Fibroblast of the aortic adventitia (primary cell): ENCODE results near the gene ASPHD1. TPM values are rescaled to one million over a fixed set of nuclear protein-coding genes. Genes with fewer than 3 reads are reported as not detected.
"Not testable (repeated sequence)": the region's sequence is repeated elsewhere in the genome, so short reads cannot be mapped to it uniquely, and the experiment has no call there.

Experiments
- DNase-seq: peaks from one replicate; pipeline ENCODE4 v3.0.0-alpha.2; 2010; ENCODE audit warnings: low read depth
- H3K4me3 ChIP-seq: 2 replicates; pipeline ENCODE4 v1.5.1; 2011; ENCODE audit warnings: low read depth, mild to moderate bottlenecking, control low read depth, low read length, moderate library complexity
- total RNA-seq: library from RNA; depleted of rRNA; stranded (reverse); fragments of >200 nt; gene quantifications from 2 replicates; pipeline ENCODE4 v1.2.3, GENCODE V29; 2012; ENCODE audit warnings: low replicate concordance
- TF ChIP-seq, protein P1 (sequence below): IDR thresholded peaks from 2 replicates; pipeline ENCODE4 v1.5.1; 2011; ENCODE audit warnings: mild to moderate bottlenecking, low read length, control low read depth, inconsistent platforms; ENCODE audit not compliant: insufficient read depth

The ASPHD1 gene
- total RNA-seq, 1 donor = 1.5 TPM

DNA sequence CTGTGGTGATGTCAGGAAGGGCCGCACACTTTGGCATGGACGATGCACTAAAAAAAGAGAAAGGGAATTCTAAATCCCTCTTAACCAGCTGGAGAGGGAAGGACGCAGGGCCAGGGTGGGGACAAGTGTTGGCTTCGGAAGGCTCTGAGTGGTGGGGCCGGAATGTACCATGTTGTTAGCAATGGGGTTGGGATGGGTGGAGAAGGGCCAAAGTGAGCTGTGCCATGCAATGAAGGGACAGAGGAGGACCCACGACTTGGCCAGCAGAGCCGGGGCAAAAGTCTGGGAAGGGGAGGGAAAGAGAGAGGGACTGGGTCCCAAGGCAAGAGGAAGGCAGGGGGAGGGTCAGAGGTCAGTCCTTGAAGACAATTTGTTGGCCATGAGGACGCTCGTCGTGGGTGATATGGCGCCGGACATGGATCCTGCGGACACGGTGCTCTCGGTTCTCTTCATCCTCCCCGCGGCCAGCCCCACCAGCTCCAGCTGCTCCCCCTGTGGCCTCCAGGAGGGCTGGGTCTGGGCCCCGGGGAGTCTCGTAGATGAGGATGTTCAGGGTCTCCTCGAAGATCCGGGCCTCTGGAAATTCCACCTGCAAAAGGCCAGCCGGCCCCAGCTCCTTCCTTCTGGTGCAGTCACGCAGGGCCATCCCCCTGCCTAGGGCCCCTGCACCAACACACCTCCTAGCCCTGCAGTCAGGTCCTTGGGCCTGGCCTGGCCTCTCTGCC lies 6.4 kb downstream of the ASPHD1 start:
- H3K4me3 ChIP-seq = no peak overlapping the region
- TF ChIP-seq, protein P1, sequence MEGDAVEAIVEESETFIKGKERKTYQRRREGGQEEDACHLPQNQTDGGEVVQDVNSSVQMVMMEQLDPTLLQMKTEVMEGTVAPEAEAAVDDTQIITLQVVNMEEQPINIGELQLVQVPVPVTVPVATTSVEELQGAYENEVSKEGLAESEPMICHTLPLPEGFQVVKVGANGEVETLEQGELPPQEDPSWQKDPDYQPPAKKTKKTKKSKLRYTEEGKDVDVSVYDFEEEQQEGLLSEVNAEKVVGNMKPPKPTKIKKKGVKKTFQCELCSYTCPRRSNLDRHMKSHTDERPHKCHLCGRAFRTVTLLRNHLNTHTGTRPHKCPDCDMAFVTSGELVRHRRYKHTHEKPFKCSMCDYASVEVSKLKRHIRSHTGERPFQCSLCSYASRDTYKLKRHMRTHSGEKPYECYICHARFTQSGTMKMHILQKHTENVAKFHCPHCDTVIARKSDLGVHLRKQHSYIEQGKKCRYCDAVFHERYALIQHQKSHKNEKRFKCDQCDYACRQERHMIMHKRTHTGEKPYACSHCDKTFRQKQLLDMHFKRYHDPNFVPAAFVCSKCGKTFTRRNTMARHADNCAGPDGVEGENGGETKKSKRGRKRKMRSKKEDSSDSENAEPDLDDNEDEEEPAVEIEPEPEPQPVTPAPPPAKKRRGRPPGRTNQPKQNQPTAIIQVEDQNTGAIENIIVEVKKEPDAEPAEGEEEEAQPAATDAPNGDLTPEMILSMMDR = no peak

DNA sequence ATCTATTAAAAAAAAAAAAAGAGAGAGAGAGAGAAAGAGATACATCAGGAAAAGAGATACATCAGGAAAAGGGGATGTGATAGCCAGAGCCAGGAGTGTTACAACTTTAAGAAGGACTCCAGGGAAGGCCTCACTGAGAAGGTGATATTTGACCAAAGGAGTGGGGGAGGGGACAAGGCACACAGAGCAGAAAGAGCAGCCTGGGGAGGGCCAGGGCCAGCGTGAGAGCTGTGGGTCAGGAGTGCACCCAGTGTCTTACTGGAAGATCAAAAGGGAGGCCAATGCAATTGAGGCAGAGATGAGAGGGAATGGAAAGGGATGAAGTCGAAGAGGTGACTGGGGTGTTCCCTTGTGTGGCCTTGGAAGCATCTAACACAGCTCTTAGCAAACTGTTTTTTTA lies 7.7 kb downstream of the ASPHD1 start:
- no peak for DNase-seq

More for the DNA sequence above, 6.4 kb downstream of the ASPHD1 start:
- no peak for DNase-seq

DNA sequence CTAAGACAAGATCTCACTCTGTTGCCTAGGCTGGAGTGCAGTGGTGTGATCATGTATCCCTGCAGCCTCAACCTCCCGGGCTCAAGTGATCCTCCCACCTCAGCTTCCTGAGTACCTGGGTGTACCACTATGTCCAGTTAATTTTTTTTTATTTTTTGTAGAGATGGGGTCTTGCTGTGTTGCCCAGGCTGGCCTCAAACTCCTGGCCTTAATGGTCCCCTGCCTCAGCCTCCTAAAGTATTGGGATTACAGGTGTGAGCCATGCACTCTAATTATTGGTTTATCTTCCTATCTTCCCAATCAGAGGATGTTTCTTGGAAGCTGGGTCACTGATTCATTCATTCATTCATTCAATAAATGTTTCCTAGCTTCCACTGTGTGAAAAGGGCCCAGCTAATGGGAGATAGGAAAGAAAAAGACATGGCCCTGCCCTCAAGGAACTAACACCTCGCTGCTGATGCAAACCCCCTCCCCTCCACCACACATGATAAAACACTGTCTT lies 8.5 kb downstream of the ASPHD1 start:
- H3K4me3 ChIP-seq = no peak overlapping the region
- TF ChIP-seq, protein P1 = no peak
- no peak for DNase-seq

More for the DNA sequence above, 7.7 kb downstream of the ASPHD1 start:
- TF ChIP-seq, protein P1 = no peak
- no peak overlapping the region for H3K4me3 ChIP-seq

DNA sequence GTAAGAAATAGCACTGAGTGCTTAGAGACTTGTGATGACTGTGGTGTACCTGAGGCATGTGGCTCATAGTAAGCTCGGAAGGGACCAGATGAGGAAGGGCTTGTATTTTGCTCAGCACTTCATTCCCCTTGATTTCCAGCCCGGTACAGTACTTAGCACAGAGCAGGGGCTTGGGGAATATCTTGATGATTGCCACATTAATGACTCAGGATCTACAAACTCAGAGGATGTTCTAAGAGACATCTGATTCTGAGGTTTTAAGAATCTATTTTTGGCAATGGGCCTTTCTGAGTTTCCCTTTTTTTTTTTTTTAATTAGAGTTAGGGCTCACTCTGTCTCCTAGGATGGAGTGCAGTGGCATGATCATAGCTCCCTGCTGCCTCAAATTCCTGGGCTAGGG lies 9.1 kb downstream of the ASPHD1 start:
- H3K4me3 ChIP-seq = no peak overlapping the region
- TF ChIP-seq, protein P1 = no peak
- DNase-seq = no peak

DNA sequence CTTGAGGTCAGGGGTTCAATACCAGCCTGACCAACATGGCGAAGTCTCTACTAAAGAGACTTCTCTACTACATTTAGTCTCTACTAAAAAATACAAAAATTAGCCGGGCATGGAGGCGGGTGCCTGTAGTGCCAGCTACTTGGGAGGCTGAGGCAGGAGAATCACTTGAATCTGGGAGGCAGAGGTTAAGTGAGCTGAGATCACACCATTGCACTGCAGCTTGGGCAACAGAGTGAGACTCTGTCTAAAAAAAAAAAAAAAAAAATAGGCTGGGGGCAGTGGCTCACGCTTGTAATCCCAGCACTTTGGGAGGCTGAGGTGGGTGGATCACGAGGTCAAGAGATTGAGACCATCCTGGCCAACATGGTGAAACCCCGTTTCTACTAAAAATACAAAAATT lies 9.6 kb downstream of the ASPHD1 start:
- not testable (repeated sequence) for DNase-seq, H3K4me3 ChIP-seq

DNA sequence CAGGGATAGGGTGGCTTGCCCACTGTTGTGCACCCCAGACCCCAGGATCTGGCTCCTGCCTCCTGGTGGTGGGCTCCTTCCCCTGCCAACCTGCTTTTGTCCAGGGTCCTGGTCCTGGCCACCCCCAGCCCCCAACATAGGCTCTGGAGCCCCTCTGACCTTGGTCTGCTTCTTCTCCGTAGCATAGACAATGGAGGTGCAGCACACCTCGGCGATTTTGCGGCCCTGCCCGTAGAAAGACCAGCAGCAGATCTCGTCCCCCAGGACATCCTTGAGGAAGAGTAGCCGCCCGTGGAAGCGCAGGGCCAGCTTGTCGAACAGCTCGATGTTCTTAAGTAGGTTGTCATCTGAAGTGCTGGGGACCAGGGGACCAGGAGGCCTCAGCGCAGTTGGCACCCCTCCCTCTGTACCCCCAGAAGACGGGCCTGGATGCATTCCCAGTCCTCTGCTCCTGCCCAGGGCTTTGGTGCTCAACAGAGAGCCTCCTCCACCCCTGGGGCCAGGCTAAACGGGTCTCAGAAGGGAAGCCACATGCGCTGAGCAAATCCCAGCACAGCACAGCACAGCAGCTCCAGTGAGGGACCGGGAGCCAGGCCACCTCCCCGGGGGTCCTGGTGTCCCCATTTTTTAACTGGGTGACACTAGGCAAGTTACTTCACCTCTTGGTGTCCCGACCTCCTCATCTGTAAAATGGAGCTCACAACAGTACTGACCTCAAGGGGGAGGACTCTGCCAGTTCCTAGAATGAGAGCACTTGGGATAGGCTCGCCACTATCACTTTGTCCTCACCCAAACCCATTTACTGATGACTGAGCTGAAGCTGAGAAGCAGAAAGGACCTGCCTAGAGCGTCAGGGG lies 10.8 kb downstream of the ASPHD1 start:
- no peak for DNase-seq
- H3K4me3 ChIP-seq = no peak overlapping the region
- TF ChIP-seq, protein P1 = no peak

DNA sequence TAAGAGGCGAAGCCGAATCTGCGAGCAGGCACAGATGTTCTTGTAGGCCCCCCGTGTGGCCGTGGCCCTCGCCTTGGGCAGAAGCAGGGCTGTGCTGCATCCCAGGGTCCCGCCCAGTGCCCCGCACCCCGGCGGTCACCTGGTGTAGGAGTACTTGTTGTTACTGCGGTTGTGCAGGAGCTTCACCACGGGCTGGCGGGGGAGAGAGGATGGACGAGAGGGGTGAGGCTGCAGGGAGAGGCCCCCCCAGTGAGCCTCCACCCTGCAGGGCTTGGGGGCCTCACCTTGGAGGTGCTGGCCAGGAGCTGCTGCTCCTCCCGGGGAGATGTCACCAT lies 11.4 kb downstream of the ASPHD1 start:
- TF ChIP-seq, protein P1 = no peak
- no peak for DNase-seq
- no peak overlapping the region for H3K4me3 ChIP-seq
